ENCODE results near the gene MAPRE3. TPM values are rescaled to one million over a fixed set of nuclear protein-coding genes. Genes with fewer than 3 reads are reported as not detected.

MAPRE3 gene
- total RNA-seq, 1 donor from 2014 or later = 16.3 TPM

- peaks cover 18% of the 10 kb centered on the region for H3K36me3 Mint-ChIP-seq (ENCODE audit: low read depth)
- H3K4me3 Mint-ChIP-seq = peak overlapping the region; percentile 92
- no peak for TF ChIP-seq CTCF (conservative IDR thresholded peaks at IDR 0.05)
- peaks cover 21% of the 10 kb centered on the region for H3K4me1 Mint-ChIP-seq
- H3K27ac Mint-ChIP-seq (ENCODE audit: unreplicated experiment) = no peak overlapping the region
- H3K27me3 Mint-ChIP-seq (ENCODE audit: low read depth) = peaks cover 15% of the 10 kb centered on the region
- peaks cover 5% of the 10 kb centered on the region for H3K9me3 Mint-ChIP-seq
- DNase-seq (ENCODE audit: low read depth, low spot score) = no peak
These were observed 84.3 kb downstream of the MAPRE3 start for GRCh38 chr2:27054721-27055120.

GRCh38 chr2:27057184-27057583 is 86.7 kb downstream of the MAPRE3 start:
- no peak for TF ChIP-seq CTCF (conservative IDR thresholded peaks at IDR 0.05)
- H3K36me3 Mint-ChIP-seq (ENCODE audit: low read depth) = peaks cover 11% of the 10 kb centered on the region

GRCh38 chr2:27058210-27058609 is 87.8 kb downstream of the MAPRE3 start:
- H3K4me3 Mint-ChIP-seq = no peak overlapping the region
- no peak for TF ChIP-seq CTCF (conservative IDR thresholded peaks at IDR 0.05)
- H3K27ac Mint-ChIP-seq (ENCODE audit: unreplicated experiment) = no peak overlapping the region
- H3K9me3 Mint-ChIP-seq = no peaks in the 10 kb centered on the region
- DNase-seq (ENCODE audit: low read depth, low spot score) = no peak
- no peaks in the 10 kb centered on the region for H3K27me3 Mint-ChIP-seq (ENCODE audit: low read depth)
- H3K36me3 Mint-ChIP-seq (ENCODE audit: low read depth) = peaks cover 17% of the 10 kb centered on the region
- H3K4me1 Mint-ChIP-seq = no peaks in the 10 kb centered on the region

More at GRCh38 chr2:27057184-27057583, 86.7 kb downstream of the MAPRE3 start:
- no peak for DNase-seq (ENCODE audit: low read depth, low spot score)
- Mint-ChIP-seq H3K27ac (ENCODE audit: unreplicated experiment) (no peak overlapping the region), H3K4me1 (peaks cover 3% of the 10 kb centered on the region), H3K9me3 (no peaks in the 10 kb centered on the region), H3K4me3 (no peak overlapping the region), H3K27me3 (ENCODE audit: low read depth) (no peaks in the 10 kb centered on the region)

- H3K27ac Mint-ChIP-seq (ENCODE audit: unreplicated experiment) = no peak overlapping the region
These were observed 88.8 kb downstream of the MAPRE3 start for GRCh38 chr2:27059141-27059820.

GRCh38 chr2:27060323-27060722 is 89.9 kb downstream of the MAPRE3 start:
- TF ChIP-seq CTCF (conservative IDR thresholded peaks at IDR 0.05) = no peak
- no peak overlapping the region for H3K27ac Mint-ChIP-seq (ENCODE audit: unreplicated experiment)

More at GRCh38 chr2:27059141-27059820, 88.8 kb downstream of the MAPRE3 start:
- Mint-ChIP-seq H3K9me3 (no peaks in the 10 kb centered on the region), H3K27me3 (ENCODE audit: low read depth) (no peaks in the 10 kb centered on the region), H3K4me3 (peak overlapping the region; percentile 31), H3K4me1 (no peaks in the 10 kb centered on the region), H3K36me3 (ENCODE audit: low read depth) (peaks cover 12% of the 10 kb centered on the region)
- no peak for TF ChIP-seq CTCF (conservative IDR thresholded peaks at IDR 0.05)
- DNase-seq (ENCODE audit: low read depth, low spot score) = no peak

More at GRCh38 chr2:27060323-27060722, 89.9 kb downstream of the MAPRE3 start:
- no peaks in the 10 kb centered on the region for H3K4me1 Mint-ChIP-seq
- DNase-seq (ENCODE audit: low read depth, low spot score) = no peak
- H3K36me3 Mint-ChIP-seq (ENCODE audit: low read depth) = peaks cover 8% of the 10 kb centered on the region
- H3K27me3 Mint-ChIP-seq (ENCODE audit: low read depth) = no peaks in the 10 kb centered on the region
- no peak overlapping the region for H3K4me3 Mint-ChIP-seq
- no peaks in the 10 kb centered on the region for H3K9me3 Mint-ChIP-seq
